Activated naive CD4-positive, alpha-beta T cell treated with anti-CD3 and anti-CD28 coated beads for 36 hours (primary cell): ENCODE measurements around the gene DUSP1. TPM values are rescaled to one million over a fixed set of nuclear protein-coding genes. Genes with fewer than 3 reads are reported as not detected.

Experiments used
- CTCF ChIA-PET: fragments of 350-600 bp; sonication (Branson Sonifier 250); formaldehyde crosslinking; loops from one replicate; lab custom pipeline; 2021; ENCODE audit warnings: antibody characterized with exemption; lab: Charles Lee
- DNase-seq: peaks from one replicate; pipeline ENCODE4 v3.0.0-alpha.2; 2020
- H3K27ac Mint-ChIP-seq: one replicate; pipeline ENCODE4 v1.8.0; 2021; ENCODE audit warnings: mild to moderate bottlenecking, mixed read lengths
- H3K27me3 Mint-ChIP-seq: one replicate; pipeline ENCODE4 v1.8.0; 2021; ENCODE audit warnings: low read depth, mixed read lengths
- H3K36me3 Mint-ChIP-seq: one replicate; pipeline ENCODE4 v1.8.0; 2021; ENCODE audit warnings: low read depth, mixed read lengths
- H3K4me1 Mint-ChIP-seq: one replicate; pipeline ENCODE4 v1.8.0; 2021; ENCODE audit warnings: low read depth, mixed read lengths
- H3K4me3 Mint-ChIP-seq: one replicate; pipeline ENCODE4 v1.8.0; 2021; ENCODE audit warnings: mild to moderate bottlenecking, moderate library complexity, mixed read lengths
- H3K9me3 Mint-ChIP-seq: one replicate; pipeline ENCODE4 v1.8.0; 2021; ENCODE audit warnings: mixed read lengths
- intact Hi-C: fragments of 100-400 bp; cut with micrococcal nuclease; formaldehyde crosslinking; loops from one replicate; pipeline ENCODE4 v1.15.1; 2023
- total RNA-seq, 2 experiments: library from RNA; stranded (reverse); gene quantifications; one replicate each; pipeline ENCODE4 v1.2.3, GENCODE V29; 2021

The DUSP1 gene
- total RNA-seq, 2 experiments from 2014 or later = 7.0 to 7.3 TPM

DNA sequence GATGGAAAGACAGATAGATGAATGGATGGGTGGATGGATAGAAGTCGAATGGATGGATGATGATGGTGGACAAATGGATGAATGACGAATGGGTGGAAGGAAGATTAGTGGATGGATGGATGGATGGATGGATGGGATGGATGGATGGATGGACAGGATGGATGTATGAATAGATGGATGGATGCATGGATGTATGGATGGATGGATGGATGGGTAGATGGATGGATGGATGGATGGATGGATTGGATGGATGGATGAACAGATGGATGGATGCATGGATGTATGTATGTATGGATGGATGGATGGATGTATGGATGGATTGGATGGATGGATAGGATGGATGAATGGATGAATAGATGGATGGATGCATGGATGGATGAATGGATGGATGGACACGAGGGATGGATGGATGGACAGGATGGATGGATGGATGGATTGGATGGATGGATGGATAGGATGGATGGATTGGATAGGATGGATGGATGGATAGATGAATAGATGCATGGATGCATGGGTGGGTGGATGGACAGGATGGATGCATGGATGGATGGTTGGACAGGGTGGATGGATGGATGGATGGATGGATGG is 52.4 kb downstream of the DUSP1 start:
- CTCF ChIA-PET = interaction anchor here (0.7 to 2.2 kb wide), 3 partner anchors 20 to 214 kb away, joined by 3 to 17 read pairs (median 5); no protein-coding TSS in a partner anchor
- H3K27me3 Mint-ChIP-seq = no peaks in the 10 kb centered on the region
- intact Hi-C loops = no loop called here
- no peak overlapping the region for H3K27ac Mint-ChIP-seq
- no peaks in the 10 kb centered on the region for H3K9me3 Mint-ChIP-seq
- H3K4me1 Mint-ChIP-seq = peaks cover 5% of the 10 kb centered on the region
- no peak overlapping the region for H3K4me3 Mint-ChIP-seq
- no peaks in the 10 kb centered on the region for H3K36me3 Mint-ChIP-seq
- no peak for DNase-seq

Other genes starting within 250 kb of the DUSP1 start
- gene NEURL1B, start 129.9 kb downstream of the DUSP1 start, total RNA-seq = under 1 TPM; 0.57 to 0.64 TPM
- 10 to 100 TPM; 33.4 to 36.2 TPM for gene ERGIC1, start 63.1 kb upstream of the DUSP1 start, total RNA-seq
- gene RPL26L1, start 188.2 kb upstream of the DUSP1 start, total RNA-seq = 10 to 100 TPM; 75.4 to 82.7 TPM
- gene ATP6V0E1, start 212.6 kb upstream of the DUSP1 start, total RNA-seq = 10 to 100 TPM; 70.9 to 71.9 TPM